GM06990 (cell line): ENCODE results near the gene LPAR3.

ENCODE experiments used
- DNase-seq: peaks from one replicate; pipeline ENCODE4 v3.0.0-alpha.2; 2011; ENCODE audit not compliant: insufficient read length; ENCODE audit errors: extremely low read depth
- H3K27me3 ChIP-seq: replicated peaks from 2 replicates; pipeline ENCODE4 v1.6.0; 2011; ENCODE audit warnings: low read length; ENCODE audit not compliant: control insufficient read depth, insufficient read depth
- H3K36me3 ChIP-seq: 2 replicates; pipeline ENCODE4 v1.5.1; 2011; ENCODE audit warnings: low read length; ENCODE audit not compliant: control insufficient read depth, insufficient read depth
- H3K4me3 ChIP-seq: replicated peaks from 2 replicates; pipeline ENCODE4 v1.5.1; 2011; ENCODE audit warnings: low read depth, mild to moderate bottlenecking, control low read depth, low read length
- CTCF ChIP-seq: IDR thresholded peaks from 2 replicates; pipeline ENCODE4 v1.5.1; 2011; ENCODE audit warnings: low read length, control low read depth, mild to moderate bottlenecking, inconsistent platforms; ENCODE audit not compliant: insufficient read depth, poor library complexity, severe bottlenecking

LPAR3 gene

GRCh38 chr1:84936116-84936810 is 43.3 kb upstream of the LPAR3 start:
- Histone ChIP-seq H3K4me3 (no peak overlapping the region), H3K27me3 (no peaks in the 10 kb centered on the region), H3K36me3 (peaks cover 22% of the 10 kb centered on the region)
- no peak for DNase-seq
- TF ChIP-seq CTCF = peak; percentile 71

- no peaks in the 10 kb centered on the region for H3K27me3 ChIP-seq
- peaks cover 16% of the 10 kb centered on the region for H3K36me3 ChIP-seq
- DNase-seq = no peak
- H3K4me3 ChIP-seq = no peak overlapping the region
- no peak for TF ChIP-seq CTCF
Measured at GRCh38 chr1:84933011-84933611, 40.1 kb upstream of the LPAR3 start.

GRCh38 chr1:84930831-84931230 is 37.8 kb upstream of the LPAR3 start:
- no peak for DNase-seq
- Histone ChIP-seq H3K36me3 (peaks cover 21% of the 10 kb centered on the region), H3K27me3 (no peaks in the 10 kb centered on the region), H3K4me3 (no peak overlapping the region)
- TF ChIP-seq CTCF = no peak

GRCh38 chr1:84930329-84930728 is 37.3 kb upstream of the LPAR3 start:
- DNase-seq = no peak
- TF ChIP-seq CTCF = no peak
- no peak overlapping the region for H3K4me3 ChIP-seq
- peaks cover 19% of the 10 kb centered on the region for H3K36me3 ChIP-seq
- H3K27me3 ChIP-seq = no peaks in the 10 kb centered on the region

- DNase-seq = no peak
- peaks cover 17% of the 10 kb centered on the region for H3K36me3 ChIP-seq
- no peaks in the 10 kb centered on the region for H3K27me3 ChIP-seq
- TF ChIP-seq CTCF = no peak
- H3K4me3 ChIP-seq = no peak overlapping the region
Measured at GRCh38 chr1:84929581-84929980, 36.6 kb upstream of the LPAR3 start.
